CD4-positive, alpha-beta T cell treated with Interleukin-6 for 4 hours (primary cell): ENCODE data around the gene IQSEC3.

Experiments
- DNase-seq: peaks from one replicate; pipeline ENCODE4 v3.0.0-alpha.2; 2020; ENCODE audit warnings: mixed read lengths

The IQSEC3 gene

DNA sequence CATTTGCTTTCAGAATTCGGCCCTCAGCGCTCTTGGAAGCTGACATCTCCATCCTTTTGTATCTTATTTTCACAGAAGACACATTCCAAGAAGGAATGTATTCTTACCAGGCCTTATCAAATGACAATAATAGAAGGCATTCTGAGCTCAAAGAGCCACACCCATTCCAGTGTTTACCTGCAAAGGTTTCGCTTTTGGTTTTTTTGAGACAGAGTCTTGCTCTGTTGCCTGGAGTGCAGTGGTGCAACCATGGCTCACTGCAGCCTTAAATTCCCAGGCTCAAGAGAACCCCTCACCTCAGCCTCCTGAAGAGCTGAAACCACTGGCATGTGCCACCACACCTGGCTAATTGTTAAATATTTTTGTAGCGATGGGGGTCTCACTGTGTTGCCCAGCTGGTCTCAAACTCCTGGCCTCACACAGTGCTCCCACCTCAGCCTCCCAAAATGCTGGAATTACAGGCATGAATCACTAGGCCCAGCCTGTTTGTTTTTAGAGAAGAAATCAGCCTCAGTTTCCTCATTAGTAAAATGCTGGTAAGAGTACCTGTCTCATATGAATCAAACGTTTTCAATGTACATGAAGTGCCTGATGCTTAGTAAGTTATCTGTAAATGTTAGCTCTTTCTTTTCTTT, 78.2 kb downstream of the IQSEC3 start:
- DNase-seq: no peak

DNA sequence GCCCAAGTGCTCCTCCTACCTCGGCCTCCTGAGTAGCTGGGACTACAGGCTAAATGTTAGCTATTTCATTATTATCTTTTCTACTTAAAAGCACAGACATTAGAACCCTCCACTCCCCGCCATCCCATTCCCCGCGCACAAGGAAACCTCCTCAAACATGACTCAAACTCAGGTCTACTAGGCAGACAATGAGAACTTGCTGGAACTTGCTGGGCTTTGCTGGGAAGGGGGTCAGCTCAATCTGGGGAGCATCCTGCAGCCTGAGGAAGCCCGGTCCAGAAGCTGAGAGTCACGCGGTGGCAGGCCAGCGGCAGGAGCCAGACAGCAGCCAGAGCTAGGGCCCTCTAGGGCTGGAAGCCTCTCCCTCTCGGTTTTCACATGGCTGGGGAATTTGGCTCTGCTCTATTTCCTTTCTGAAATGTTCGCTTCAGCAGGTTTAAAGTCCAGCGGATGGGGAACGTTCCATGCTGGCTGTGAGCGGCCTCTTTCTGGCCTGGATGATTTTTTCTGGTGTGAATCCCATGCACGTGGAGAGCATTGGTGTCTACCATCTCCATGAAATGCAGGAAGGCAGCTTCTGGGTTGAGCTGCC, 78.9 kb downstream of the IQSEC3 start:
- no peak for DNase-seq

DNA sequence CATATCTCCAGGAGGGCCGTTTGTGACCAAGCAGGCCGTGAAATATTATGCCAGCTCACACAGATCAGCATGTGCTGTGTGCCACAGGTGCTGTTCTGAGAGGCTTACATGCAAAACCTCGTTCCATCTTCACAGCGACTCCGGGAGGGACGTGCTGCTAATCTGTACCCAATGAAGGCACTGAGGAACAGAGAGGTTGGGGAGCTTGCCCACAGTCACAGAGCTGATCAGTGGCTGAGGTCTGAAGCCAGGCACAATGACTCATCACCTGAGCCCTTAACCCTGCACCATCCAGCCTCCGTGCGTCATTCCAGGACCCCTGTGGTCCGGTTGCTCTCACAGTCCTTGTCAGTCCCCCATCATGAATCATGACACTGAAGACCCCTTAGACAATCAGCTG, 80.7 kb downstream of the IQSEC3 start:
- DNase-seq: no peak

DNA sequence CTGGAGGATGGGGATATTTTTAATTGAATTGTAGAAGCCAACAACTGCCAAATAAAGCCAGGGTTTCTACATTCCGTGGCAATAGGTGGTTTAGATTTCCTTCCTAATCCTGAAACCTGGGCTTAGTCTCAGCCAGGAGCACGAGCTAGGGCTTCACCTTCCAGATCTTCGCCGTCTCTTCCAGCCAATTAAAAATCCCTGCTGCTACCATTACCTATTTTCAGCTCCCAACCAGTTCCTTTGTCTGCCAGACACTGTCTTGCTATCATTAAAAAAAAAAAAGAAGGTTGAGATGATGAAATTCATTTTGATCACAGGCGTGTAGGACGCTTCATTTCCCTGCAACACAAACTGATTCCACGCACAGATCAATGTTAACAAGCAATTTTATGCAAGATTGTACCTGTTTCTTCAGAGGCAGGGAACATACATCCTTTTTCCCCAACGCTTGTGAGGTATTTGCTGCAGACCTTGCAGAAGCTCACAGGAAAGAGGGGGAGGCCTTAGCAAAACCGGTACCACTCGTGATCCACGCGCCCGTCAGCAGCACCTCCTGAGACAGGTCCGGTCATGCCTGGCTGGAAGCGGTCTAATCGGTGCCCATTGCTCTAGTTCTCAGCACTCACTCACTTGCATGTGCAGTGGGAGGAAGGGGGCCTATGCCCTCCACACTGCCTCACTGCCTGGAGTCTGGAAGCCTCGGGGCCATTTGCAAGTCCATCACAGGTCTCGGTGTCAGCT, 82.3 kb downstream of the IQSEC3 start:
- no peak for DNase-seq

DNA sequence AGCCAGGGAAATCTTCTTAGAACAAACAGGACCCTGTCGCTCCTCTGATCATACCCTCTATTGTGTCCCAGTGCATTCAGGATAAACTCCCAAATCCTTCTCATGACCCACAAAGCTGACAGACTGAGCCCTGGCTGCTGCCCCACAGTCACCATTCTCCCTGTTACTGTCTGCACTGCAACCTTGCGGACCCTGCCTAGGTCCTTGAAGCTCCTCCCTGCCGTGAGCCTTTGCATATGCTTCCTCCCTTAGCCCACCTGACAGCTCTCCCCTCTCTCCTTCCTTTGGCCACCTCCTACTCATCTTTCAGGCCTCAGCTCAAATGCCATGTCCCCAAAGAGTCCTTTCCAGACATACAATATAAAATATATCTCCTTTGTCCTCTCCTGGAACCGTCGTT, 85.0 kb downstream of the IQSEC3 start:
- DNase-seq: no peak

DNA sequence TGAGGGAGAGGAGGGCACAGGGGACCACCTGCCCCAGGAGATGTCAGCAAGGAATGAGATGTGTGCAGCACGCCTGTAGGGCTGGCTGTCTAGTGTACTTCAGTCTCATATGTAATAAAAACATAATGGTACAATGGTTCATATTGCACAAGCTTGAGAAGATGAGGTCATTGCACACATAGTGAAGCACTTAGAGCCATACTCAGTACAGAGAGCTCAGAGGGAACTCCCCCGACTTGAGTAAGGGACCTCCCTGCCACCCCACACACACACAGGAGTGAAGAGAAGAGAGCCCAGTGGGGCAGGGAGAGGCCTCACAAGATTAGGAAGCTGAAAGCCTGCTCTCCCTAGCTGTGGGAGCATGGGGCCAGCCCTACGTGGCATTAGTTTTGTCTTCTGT, 85.9 kb downstream of the IQSEC3 start:
- no peak for DNase-seq

DNA sequence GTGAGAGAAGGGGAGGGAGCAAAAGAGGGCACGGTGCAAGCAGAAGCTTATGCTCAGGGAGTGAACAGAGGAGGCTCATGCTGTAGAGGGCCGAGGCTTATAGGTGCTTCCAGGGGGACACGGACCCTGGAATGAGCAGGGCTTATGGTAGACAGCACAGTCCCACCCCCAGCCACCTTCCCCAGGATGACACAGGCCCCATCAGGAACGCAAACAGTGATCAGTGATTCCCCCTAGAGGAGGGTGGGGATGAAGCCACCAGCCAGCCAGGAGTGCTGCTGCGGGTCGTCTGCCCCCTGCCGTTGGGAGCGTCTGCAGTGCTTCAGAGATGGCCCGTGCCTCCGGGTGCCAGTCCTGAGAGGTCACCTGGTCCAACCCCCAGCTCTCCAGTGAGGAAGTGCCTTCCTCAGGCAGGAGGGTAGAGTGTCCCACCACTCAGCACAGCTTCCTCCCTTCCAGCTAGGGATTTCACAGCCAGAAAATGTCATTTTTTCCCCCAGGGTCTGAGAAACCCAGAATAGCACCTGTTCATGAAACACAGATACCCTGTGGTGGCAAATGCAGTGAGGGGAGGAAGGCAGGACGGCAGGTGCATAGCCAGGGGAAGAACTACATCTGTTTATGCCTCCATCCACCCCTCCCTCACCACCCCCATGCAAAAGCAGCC, 86.6 kb downstream of the IQSEC3 start:
- DNase-seq: peak; percentile 46

DNA sequence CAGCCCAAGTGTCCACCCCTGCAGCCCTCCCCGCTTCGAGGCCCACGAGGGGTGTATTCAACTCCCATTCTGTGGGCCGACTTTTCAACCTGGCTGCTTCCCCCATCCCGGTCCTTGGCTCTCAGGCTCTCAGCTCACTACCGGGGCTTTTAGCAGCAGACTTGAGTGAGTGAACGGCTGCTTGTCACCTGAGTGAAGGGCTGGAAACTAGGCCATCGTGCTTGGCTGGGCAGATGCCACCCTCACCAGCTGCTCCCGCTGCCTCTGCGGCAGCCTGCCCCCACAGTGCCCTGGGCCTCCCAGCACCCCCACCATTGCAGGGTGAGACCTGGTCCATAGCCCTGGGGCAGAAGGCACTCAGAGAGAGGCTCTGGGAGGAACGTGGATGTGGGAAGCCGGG, 87.5 kb downstream of the IQSEC3 start:
- DNase-seq: no peak

DNA sequence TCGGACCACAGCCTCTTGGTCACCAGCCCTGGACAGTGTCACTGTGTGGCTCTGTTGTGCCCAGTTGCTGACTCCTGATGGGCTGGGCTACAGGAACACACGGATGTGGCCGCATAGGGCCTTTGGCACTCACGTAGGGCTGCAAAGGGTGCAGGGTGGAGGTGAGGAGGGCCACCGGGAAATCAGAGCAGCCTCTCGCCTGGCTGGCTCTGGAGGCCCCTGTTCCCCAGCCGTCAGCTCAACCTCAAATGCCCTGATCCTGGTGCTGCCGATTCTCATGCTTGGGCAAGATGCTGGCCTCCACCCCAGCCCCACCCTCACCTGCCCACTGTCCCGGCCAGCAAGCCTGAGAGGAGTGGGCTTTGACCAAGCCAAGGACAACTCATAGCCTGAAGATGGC, 88.4 kb downstream of the IQSEC3 start:
- DNase-seq: no peak

DNA sequence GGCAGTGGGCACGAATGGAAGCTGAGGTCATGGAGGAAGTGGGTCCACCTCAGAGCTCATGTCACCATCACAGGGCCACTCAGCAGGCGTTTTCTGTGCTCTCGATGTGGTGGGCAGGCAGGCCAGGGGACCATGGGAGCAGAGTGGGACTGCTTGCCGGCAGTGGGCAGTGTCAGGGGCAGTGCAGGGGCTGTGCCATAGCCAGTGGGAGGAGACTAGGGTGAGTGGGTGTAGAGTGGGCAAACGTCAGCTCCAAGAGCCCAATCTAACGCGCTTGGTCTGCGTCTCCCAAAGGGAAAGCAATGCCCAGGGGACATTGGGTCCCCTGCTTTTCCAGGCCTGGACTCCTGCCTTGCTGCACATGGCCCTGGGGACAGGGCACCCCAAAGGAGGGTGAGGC, 89.1 kb downstream of the IQSEC3 start:
- no peak for DNase-seq

DNA sequence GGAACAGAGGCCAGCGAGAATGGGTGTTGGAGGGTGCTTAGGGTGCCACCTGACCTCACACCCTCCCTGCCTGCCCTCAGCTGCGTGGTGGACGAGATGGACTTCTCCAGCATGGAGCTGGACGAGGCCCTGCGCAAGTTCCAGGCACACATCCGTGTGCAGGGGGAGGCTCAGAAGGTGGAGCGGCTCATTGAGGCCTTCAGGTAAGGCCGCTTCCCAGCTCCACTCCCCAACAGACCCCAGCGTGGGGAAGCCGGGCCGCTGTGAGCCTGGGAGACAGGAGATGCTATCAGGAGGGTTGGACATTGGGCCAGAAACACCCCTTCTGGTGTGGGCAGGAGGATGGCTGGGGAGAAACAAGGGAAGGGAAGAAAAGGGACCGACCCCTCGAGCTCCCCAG, 90.4 kb downstream of the IQSEC3 start:
- no peak for DNase-seq

DNA sequence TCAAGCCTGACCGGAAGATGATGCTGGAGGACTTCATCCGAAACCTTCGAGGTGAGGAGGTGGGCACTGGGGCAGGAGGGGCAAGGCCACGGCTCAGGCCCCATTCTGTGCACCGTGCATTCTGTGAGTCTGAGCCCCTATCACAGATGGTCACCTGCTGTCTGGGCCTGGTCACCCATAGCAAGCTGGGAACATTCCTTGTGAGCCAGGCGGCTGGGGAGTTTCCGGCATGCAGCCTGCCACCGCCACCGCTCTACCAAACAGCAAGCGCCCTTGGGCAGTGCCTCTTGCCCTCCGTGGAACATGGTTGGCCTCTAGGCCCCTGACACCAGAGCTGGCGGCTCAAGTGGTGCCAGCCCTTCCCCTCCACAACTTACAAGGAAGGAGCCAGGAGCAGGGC, 91.1 kb downstream of the IQSEC3 start:
- no peak for DNase-seq

DNA sequence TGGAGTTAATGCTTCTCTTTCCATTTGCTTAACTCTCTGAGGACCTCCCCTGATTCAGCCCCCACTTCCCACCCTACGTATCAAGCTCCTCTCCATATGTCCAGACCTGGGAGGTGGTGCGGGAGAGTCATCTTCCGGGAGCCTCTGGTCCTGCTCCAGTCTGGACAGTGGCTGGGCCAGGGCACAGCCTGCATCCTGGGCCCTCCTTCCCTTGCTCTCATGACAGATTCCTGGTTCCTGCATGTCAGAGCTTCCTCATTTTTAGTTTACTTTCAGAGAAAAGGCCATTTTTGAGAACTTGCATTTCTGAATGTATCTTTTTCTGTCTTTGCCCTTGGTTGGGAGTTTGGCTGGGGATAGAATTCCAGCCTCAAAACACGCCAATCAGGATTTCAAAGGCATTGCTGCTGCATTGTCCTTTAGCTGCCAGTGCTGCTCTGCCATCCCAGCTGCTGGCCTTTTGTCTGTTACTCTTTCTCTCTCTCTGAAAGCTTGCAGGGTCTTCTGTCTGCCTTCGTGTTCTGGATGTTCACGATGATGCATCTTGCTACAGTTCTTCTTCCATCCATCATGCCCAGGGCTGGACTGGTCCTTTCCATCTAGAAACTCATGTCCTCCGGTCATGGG, 92.7 kb downstream of the IQSEC3 start:
- no peak for DNase-seq

DNA sequence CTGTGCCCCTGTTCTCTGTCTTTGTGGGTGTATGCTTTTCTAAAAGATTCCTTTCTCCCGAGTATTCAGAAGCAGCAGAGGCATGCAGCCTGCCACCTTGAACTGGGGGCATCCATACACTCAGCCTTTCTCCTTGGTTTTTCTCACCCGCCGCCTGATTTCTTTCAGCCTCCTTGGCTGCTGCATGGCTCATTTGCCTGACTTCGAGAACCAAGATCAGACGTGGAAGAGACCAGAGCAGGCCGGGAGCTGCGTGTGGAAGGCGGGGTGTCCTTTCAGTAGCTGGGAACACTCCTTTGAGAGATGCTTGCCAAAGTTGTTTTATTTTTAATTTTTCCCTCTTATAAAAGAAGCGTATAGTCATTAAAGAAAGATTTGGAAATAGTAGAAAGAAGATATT, 94.3 kb downstream of the IQSEC3 start:
- DNase-seq: no peak

DNA sequence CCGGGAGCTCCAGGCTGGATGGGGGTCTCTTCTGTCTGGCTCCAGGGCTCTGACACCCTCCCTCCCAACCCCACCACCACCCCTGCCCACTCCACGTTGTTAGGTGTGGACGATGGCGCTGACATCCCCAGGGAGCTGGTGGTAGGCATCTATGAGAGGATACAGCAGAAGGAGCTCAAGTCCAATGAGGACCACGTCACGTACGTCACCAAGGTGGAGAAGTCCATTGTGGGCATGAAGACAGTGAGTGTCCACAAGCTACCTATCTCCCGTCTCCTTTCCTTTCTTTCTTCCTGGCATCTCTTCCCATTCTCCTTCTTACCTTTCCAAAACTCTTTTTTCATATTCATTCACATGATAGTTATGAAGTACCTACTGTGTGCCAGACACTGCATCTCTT, 95.3 kb downstream of the IQSEC3 start:
- no peak for DNase-seq

DNA sequence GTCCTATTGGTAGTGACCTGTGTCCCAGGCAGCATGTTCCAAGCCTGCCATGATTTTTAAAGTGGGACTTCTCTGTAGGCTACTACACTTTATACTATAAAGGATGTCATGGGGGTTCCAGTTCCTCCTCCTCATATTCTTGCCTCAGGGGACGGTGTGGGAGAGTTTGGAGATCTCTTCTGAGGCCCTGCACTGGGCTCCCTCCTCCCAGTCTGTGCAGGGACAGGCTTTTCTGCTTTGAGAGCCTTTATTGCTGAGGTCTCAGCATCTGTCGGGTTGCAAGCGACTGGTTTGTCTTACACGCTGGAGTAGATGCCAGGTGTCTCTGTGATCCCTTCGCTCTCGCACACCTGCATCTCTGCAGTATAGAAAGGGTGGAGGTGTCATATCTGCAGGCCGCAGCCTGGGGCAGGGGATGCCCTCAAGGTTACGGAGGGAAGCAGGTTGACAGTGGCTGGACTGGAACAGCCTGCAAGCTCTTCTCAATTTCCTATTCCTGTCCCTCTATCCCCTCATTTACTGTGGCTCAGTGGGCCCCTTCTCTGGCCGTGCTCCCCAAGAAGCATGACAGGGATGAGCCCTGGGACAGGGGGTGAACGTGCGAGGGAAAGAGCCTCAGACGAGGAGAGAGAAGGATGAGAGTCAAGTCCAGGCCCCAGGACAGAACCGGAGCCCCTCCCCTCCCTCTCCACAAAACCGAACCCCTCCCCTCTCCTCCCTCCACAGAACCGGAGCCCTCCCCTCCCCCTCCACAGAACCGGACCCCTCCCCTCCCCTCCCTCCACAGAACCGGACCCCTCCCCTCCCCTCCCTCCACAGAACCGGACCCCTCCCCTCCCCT, 96.1 kb downstream of the IQSEC3 start:
- no peak for DNase-seq

DNA sequence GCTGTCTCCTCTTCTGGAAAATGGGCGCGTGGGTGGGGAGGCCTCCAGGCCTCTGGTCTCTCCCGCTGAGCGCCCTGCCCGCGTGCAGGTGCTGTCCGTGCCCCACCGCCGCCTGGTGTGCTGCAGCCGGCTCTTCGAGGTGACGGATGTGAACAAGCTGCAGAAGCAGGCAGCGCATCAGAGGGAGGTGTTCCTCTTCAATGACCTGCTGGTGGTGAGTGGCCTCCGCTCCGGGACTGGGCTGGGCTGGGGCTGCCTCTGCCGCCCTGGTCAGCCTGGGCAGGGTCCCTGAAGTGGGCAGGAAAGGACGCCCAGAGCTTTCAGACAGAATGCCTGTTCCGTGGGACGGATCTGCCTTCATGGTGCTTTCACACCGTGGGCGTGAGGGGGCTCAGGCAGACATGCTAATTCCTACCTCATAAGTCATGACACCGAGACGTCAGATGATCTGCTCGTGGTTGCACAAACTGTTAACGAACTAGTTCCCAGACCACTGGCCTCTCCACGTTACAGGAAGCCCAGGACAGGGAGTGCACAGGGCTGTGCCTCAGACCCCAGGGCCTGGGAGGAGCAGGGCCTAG, 96.9 kb downstream of the IQSEC3 start:
- DNase-seq: no peak

DNA sequence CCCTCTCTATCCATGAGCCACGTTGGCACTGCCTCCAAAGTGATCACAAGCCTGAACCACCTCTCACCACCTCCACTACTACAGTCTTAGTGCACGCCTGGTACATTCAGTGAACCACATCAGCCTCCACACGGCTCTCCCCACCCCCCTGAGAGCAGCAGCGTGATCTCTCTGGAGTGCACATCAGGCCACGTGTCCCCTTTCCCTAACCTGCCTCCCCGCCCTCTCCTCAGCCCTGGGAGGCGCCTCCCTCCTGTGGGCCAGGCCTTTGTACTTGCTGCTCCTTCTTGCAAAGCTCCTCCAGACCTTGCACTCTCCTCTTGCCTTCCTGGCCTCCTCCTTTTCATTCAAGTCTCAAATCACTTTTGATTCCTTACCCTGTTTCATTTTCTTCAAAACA, 97.6 kb downstream of the IQSEC3 start:
- no peak for DNase-seq

DNA sequence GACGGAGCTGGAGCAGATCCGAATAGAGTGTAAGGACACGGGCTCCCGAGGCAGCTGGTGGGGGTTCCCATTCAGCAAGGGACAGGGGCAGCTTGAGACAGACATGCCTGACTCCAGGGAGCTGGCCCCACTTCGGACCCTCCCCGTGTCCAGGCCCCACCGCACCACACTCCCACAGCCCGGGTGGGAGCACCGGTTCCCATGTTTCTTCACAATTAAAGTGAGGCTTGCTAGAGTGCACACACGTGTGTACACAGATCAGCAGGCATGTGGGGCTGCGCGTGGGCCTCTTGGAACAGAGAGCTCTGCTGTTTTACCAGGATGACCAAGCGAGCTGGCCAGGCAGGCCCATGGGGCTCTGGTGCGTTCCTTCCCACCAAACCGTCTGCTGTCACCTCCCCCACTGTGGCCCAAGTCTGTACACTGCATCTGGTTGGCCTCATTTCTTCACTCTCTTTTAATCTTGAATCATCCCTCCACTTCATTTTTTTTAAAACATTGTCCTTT, 99.3 kb downstream of the IQSEC3 start:
- DNase-seq: no peak

DNA sequence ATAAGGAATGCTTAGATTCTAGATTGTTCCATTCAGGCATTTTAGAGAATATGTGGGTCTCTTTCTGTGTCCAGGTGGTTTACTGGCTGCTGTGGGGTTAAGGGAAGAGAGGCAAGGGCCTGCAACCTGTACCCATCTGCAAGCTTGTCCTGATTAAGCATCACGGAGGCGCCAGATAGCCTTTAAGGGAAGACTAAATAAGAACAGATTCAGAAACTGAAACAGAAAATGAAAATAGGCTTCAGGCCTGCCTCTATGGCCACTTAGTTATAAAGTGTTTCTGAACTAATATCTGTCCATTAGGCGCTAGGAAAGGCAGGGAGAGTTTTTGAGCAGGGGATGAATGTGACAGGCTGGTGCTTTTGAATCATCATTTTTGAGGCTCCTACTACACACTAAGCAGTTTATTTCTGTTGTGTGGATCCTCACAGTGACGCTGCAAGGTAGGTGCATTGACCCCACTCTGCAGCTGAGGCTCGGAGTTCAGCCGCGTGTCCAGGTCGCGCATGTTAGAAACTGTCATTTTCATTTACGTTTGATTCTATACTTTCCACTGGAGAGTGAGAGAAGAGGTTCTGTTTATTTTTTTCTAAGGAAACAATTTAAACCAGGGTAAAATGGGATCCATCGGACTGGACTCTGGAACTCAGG, 100.0 kb downstream of the IQSEC3 start:
- DNase-seq: no peak

DNA sequence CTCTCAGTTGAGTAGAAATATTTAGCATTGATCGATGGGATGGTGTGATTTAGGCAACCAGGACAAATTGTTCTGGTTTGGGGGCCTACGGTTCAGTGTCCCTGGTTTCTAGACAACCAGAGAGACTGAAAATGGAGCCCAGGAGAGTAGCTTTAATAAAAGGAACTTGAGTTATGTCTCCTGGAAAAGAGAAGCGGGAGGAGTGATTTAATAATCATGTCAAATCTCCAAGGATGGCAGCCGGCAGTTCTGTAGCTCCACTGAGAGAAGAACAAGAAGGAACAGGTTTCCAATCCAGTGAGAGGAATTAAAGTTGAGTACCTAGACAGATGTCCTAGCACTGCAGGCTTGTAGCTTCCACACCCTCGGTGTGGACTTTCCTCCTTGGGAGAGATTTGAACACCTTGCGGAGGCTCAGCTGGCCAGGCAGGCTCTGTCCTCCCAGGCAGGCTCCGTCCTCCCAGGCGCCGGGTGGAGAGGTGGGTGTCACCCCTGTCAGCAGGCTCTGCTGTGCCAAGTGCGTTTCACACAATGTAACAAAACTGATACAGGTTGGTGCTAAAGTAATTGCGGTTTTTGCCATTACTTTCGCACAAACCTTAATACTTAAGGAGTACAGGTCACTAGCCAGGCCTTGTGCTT, 101.5 kb downstream of the IQSEC3 start:
- no peak for DNase-seq
